HepG2 (cell line): ENCODE results near the gene GDF7. TPM values are rescaled to one million over a fixed set of nuclear protein-coding genes. Genes with fewer than 3 reads are reported as not detected.

Experiments used
- ATAC-seq: fragments of 200-7000 bp; cut with Tn5 transposase; 3 replicates; pipeline ENCODE4 v1.9.1; 2020; ENCODE audit warnings: mild to moderate bottlenecking, moderate library complexity
- BruUV-seq: library from RNA; stranded (reverse); fragments of 400-500 nt; replicated peaks from 2 replicates; lab custom pipeline; 2021; lab: Mats Ljungman, UMichigan
- CTCF ChIA-PET: fragments of 300-600 bp; formaldehyde crosslinking; extraction: SDS; loops from one replicate; lab custom pipeline; 2021; ENCODE audit warnings: low total read pairs, inconsistent platforms, low intra/inter-chr PET ratio; lab: Yijun Ruan, JAX
- POLR2A ChIA-PET: fragments of 350-600 bp; sonication (Branson Sonifier 250); formaldehyde crosslinking; loops from one replicate; lab custom pipeline; 2020; ENCODE audit warnings: antibody characterized with exemption, inconsistent platforms; lab: Yijun Ruan, JAX
- DNase-seq: peaks from one replicate; pipeline ENCODE4 v3.0.0-alpha.2; 2015; ENCODE audit warnings: low spot score
- FAIRE-seq: peaks from 3 replicates; lab custom pipeline; 2011; peaks lifted over from hg19 to GRCh38; lab: Jason Lieb, UNC
- H2AFZ ChIP-seq: one replicate; pipeline ENCODE4 v1.6.1; 2011; ENCODE audit warnings: low read length, inconsistent platforms
- H3K27ac ChIP-seq: fragments of 300-600 bp; 3 replicates; pipeline ENCODE4 v1.8.0; 2011; ENCODE audit warnings: mixed run types, mild to moderate bottlenecking, mixed read lengths, low read length, inconsistent platforms; ENCODE audit not compliant: insufficient read depth; ENCODE audit errors: extremely low read length
- H3K27me3 ChIP-seq, 2 experiments: fragments of 200-600 bp in 1 of 2; 2 replicates in 1 of 2; 3 replicates in 1 of 2; pipeline versions ENCODE4 v1.6.0 to v1.8.0; 2011; ENCODE audit warnings: low read length in 2 of 2, mild to moderate bottlenecking in 2 of 2, moderate library complexity in 2 of 2, inconsistent platforms in 1 of 2; ENCODE audit not compliant: insufficient read depth in 2 of 2, control insufficient read depth in 1 of 2
- H3K36me3 ChIP-seq, 2 experiments: fragments of 200-600 bp in 1 of 2; replicated peaks in 1 of 2; 2 replicates in 1 of 2; 3 replicates in 1 of 2; pipeline versions ENCODE4 v1.5.1 to v1.8.0; 2011; ENCODE audit warnings: low read length in 2 of 2, inconsistent platforms in 1 of 2; ENCODE audit not compliant: insufficient read depth in 2 of 2, control insufficient read depth in 1 of 2
- H3K4me1 ChIP-seq: 2 replicates; pipeline ENCODE4 v1.5.1; 2012; ENCODE audit warnings: low read length, inconsistent platforms; ENCODE audit not compliant: insufficient read depth
- H3K4me2 ChIP-seq: 2 replicates; pipeline ENCODE4 v1.6.0; 2011; ENCODE audit warnings: low read depth, low read length, inconsistent platforms
- H3K4me3 ChIP-seq, 3 experiments: fragments of 200-600 bp in 1 of 3; sonication (generic), shearing (Covaris generic) in 1 of 3; replicated peaks in 1 of 3; 2 replicates each; pipeline ENCODE4 v1.5.1; 2011 to 2016; ENCODE audit warnings: low read length in 3 of 3, inconsistent platforms in 2 of 3, low read depth in 2 of 3, mild to moderate bottlenecking in 2 of 3, control low read depth in 1 of 3, mixed read lengths in 1 of 3; ENCODE audit not compliant: insufficient read depth in 1 of 3
- H3K79me2 ChIP-seq: one replicate; pipeline ENCODE4 v1.6.1; 2011; ENCODE audit warnings: low read length, inconsistent platforms; ENCODE audit not compliant: insufficient read depth
- H3K9ac ChIP-seq: 2 replicates; pipeline ENCODE4 v1.6.0; 2011; ENCODE audit warnings: mild to moderate bottlenecking, low read depth, low read length, inconsistent platforms; ENCODE audit not compliant: insufficient read depth
- H3K9me3 ChIP-seq: 2 replicates; pipeline ENCODE4 v1.5.1; 2012; ENCODE audit warnings: mild to moderate bottlenecking, low read length
- H4K20me1 ChIP-seq: 2 replicates; pipeline ENCODE4 v1.6.0; 2011; ENCODE audit warnings: inconsistent platforms, mild to moderate bottlenecking, low read length, moderate library complexity; ENCODE audit not compliant: insufficient read depth
- FOXK1 ChIP-seq: sonication (generic); formaldehyde crosslinking; IDR thresholded peaks from 2 replicates; pipeline ENCODE4 v1.4.0; 2020; ENCODE audit warnings: low read depth, missing genetic modification reagents, borderline replicate concordance
- JUNB ChIP-seq: sonication (generic); formaldehyde crosslinking; IDR thresholded peaks from 2 replicates; pipeline ENCODE4 v1.8.0; 2022; ENCODE audit warnings: missing genetic modification reagents, mild to moderate bottlenecking, borderline replicate concordance
- KLF16 ChIP-seq, 2 experiments: sonication (generic) in 1 of 2; formaldehyde crosslinking in 1 of 2; IDR thresholded peaks; 2 replicates each; pipeline versions ENCODE4 v1.6.1 to v1.8.0; 2016 to 2023; ENCODE audit warnings: missing genetic modification reagents in 2 of 2, missing compliant biosample characterization in 1 of 2
- TOE1 ChIP-seq: sonication (generic); formaldehyde crosslinking; IDR thresholded peaks from 2 replicates; pipeline ENCODE4 v1.4.0; 2020; ENCODE audit warnings: mild to moderate bottlenecking, missing genetic modification reagents
- ZMAT3 ChIP-seq: sonication (generic); formaldehyde crosslinking; conservative IDR thresholded peaks from 2 replicates; pipeline ENCODE4 v1.7.0; 2021; ENCODE audit warnings: missing genetic modification reagents
- ZNF10 ChIP-seq: sonication (generic); formaldehyde crosslinking; IDR thresholded peaks from 2 replicates; pipeline ENCODE4 v1.4.0; 2020; ENCODE audit warnings: mild to moderate bottlenecking, low read depth, missing genetic modification reagents, borderline replicate concordance
- ZNF101 ChIP-seq: sonication (generic); formaldehyde crosslinking; IDR thresholded peaks from 2 replicates; pipeline ENCODE4 v1.4.0; 2020; ENCODE audit warnings: mild to moderate bottlenecking, low read depth, missing genetic modification reagents, borderline replicate concordance
- ZNF292 ChIP-seq: sonication (generic); formaldehyde crosslinking; IDR thresholded peaks from 2 replicates; pipeline ENCODE4 v1.8.1; 2022; ENCODE audit warnings: mild to moderate bottlenecking, low read depth, missing genetic modification reagents, borderline replicate concordance
- WGBS: methylation state at CpG from one replicate; pipeline ENCODE4 v1.1.6; 2017; ENCODE audit warnings: low lambda C conversion rate; 5-methylcytosine and 5-hydroxymethylcytosine counted together
- in situ Hi-C: cut with HindIII; loops from 2 replicates; pipeline ENCODE4 v1.10.0; 2017; ENCODE audit warnings: low pct_unique_long_range_greater_than_20kb; ENCODE audit not compliant: extremely low pct_ligation_motif_present
- intact Hi-C: fragments of 100-400 bp; cut with micrococcal nuclease; formaldehyde crosslinking; loops from one replicate; pipeline ENCODE4 v1.10.0; 2022; ENCODE audit not compliant: unreplicated experiment
- polyA plus RNA-seq, 8 experiments: library from polyadenylated mRNA; depleted of rRNA in 3 of 8; stranded (reverse) in 7 of 8; unstranded in 1 of 8; fragments of >200 nt; fragmentation: Illumina TruSeq in 4 of 8; extraction: Trizol in 4 of 8; gene quantifications; 2 replicates each; pipeline versions ENCODE4 v1.2.1 to v1.2.3, GENCODE V29; 2011 to 2016; ENCODE audit warnings: low read depth in 4 of 8, missing spikeins in 1 of 8, mixed read lengths in 1 of 8; ENCODE audit not compliant: insufficient read depth in 1 of 8
- total RNA-seq, 5 experiments: library from RNA; depleted of rRNA; stranded (reverse); fragments of >200 nt; fragmentation: Illumina TruSeq; extraction: Trizol; gene quantifications; 2 replicates each; pipeline ENCODE4 v1.2.3, GENCODE V29; 2016; ENCODE audit warnings: low read depth in 1 of 5
- TF ChIP-seq, protein P1 (sequence below): sonication (generic); formaldehyde crosslinking; IDR thresholded peaks from 2 replicates; pipeline ENCODE4 v1.8.1; 2023; ENCODE audit warnings: mild to moderate bottlenecking, missing genetic modification reagents
- TF ChIP-seq, protein P2 (sequence below): sonication (generic); formaldehyde crosslinking; IDR thresholded peaks from 2 replicates; pipeline ENCODE4 v1.8.1; 2023; ENCODE audit warnings: mild to moderate bottlenecking, inconsistent platforms, moderate library complexity, missing genetic modification reagents, borderline replicate concordance
- TF ChIP-seq, protein P3 (sequence below): sonication (generic); formaldehyde crosslinking; IDR thresholded peaks from 2 replicates; pipeline ENCODE4 v1.8.0; 2022; ENCODE audit warnings: missing genetic modification reagents, low read depth, mild to moderate bottlenecking, borderline replicate concordance

Gene GDF7
- total and polyA plus RNA-seq, 2 of the 13 experiments (the other 11 are each of a cell fraction or from before 2014, with no cell fraction given): 1.6 to 15.0 TPM

DNA sequence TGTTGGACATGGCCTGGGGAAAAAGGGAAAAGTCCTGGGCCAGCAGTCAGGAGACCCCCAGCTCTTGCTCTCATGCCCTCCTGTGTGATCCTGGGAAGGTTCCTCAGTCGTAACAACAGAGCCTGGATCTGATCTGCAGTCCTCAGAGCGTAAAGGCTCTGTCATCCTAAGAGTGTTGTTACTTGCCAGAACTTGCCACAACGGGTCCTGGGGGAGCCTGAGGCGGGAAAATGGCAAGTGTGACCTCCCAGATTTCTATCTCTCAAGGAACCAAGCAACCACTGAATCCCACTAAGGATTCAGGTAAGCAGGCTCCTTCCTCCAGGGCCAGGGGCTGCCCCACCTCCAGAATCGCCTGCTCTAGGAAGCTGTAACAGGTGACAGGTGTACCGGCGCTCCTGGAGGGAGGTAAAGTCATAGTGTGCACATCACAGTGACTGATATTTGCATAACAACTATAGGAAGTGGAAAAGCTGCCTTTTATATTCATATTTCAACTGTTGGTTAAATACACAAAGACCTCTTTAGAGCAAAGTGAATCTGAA lies 34.4 kb upstream of the GDF7 start:
- in situ Hi-C loops: no loop called here
- no peaks in the 10 kb centered on the region for H3K79me2 ChIP-seq
- no peak overlapping the region for H3K27ac ChIP-seq
- peaks cover 57% of the 10 kb centered on the region for H3K4me1 ChIP-seq
- no peaks in the 10 kb centered on the region for H3K27me3 ChIP-seq
- H4K20me1 ChIP-seq: no peaks in the 10 kb centered on the region
- H3K36me3 ChIP-seq: 0 out of 5 replicates have a peak, but pooled peaks cover 0 to 1% of the 10 kb centered on the region in 2 experiments
- no peaks in the 10 kb centered on the region for H3K9me3 ChIP-seq
- no peak overlapping the region for H3K4me2 ChIP-seq
- ATAC-seq: no peak
- FAIRE-seq: no peak
- intact Hi-C loops: no loop called here
- BruUV-seq: no TSS peak
- no peak overlapping the region for H3K4me3 ChIP-seq
- DNase-seq: no peak
- H3K9ac ChIP-seq: no peak overlapping the region
- ChIA-PET CTCF (no interaction called here), POLR2A (interaction anchor here (0.7 to 3.2 kb wide), 7 partner anchors 36 to 194 kb away, joined by 3 to 18 read pairs (median 5); partner anchors contain the start of gene RHOB)
- over 99% methylated on average over 6 of the region's 7 CpGs for WGBS
- TF ChIP-seq ZNF101 (CRISPR knock-in tag) (0 out of 2 replicates have a peak, but pooled peaks have one; percentile 23), ZNF10 (no peak)
- TF ChIP-seq, protein P1, sequence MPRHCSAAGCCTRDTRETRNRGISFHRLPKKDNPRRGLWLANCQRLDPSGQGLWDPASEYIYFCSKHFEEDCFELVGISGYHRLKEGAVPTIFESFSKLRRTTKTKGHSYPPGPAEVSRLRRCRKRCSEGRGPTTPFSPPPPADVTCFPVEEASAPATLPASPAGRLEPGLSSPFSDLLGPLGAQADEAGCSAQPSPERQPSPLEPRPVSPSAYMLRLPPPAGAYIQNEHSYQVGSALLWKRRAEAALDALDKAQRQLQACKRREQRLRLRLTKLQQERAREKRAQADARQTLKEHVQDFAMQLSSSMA (CRISPR knock-in tag): 0 out of 2 replicates have a peak, but pooled peaks have one; percentile 20
- no peak overlapping the region for H2AFZ ChIP-seq

DNA sequence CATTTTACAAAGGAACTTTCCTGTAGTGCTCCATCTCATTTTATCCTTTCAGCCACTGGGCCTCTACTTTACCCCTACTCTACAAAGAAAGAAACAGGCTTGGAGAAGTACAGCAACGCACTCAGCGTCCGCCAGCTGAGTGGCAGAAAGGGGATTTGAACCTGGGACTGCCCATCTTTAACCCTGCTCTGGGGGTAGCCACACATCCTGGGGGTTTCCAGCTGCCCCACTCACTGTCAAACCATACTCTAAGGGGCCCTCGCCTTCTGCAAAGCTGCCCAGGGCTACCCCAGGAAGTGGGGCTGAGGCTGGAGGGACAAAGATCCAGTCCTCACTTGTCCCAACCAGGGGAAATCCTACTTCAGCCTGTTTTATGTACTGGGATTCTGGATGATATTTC lies 33.9 kb upstream of the GDF7 start:
- CTCF ChIA-PET: interaction anchor here (4.1 kb wide), 1 partner anchor 190 kb away, joined by 51 read pairs; no protein-coding TSS in a partner anchor
- ATAC-seq: no peak
- BruUV-seq: no TSS peak

More for the DNA sequence above, 33.9 kb upstream of the GDF7 start:
- in situ Hi-C loops (no loop called here), intact Hi-C loops (no loop called here)
- Histone ChIP-seq H3K9ac (no peak overlapping the region), H3K4me1 (peaks cover 57% of the 10 kb centered on the region), H3K79me2 (no peaks in the 10 kb centered on the region), H3K27me3 (no peaks in the 10 kb centered on the region), H2AFZ (no peak overlapping the region), H4K20me1 (no peaks in the 10 kb centered on the region), H3K27ac (no peak overlapping the region), H3K36me3 (peaks cover 0 to 1% of the 10 kb centered on the region in 2 experiments; a peak in 1 of 5 replicates), H3K4me2 (no peak overlapping the region), H3K9me3 (no peaks in the 10 kb centered on the region)
- FAIRE-seq (no peak), DNase-seq (no peak)
- WGBS: 90% methylated on average over 4 of the region's 4 CpGs
- POLR2A ChIA-PET: interaction anchor here (1.6 to 3.7 kb wide), 6 partner anchors 36 to 186 kb away, joined by 4 to 84 read pairs (median 7); partner anchors contain the start of gene RHOB
- no peak for TF ChIP-seq ZMAT3 (CRISPR knock-in tag)
- no peak for TF ChIP-seq JUNB (CRISPR knock-in tag)
- TF ChIP-seq, protein P2, sequence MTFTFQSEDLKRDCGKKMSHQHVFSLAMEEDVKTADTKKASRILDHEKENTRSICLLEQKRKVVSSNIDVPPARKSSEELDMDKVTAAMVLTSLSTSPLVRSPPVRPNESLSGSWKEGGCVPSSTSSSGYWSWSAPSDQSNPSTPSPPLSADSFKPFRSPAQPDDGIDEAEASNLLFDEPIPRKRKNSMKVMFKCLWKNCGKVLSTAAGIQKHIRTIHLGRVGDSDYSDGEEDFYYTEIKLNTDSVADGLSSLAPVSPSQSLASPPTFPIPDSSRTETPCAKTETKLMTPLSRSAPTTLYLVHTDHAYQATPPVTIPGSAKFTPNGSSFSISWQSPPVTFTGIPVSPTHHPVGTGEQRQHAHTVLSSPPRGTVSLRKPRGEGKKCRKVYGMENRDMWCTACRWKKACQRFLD (CRISPR knock-in tag): no peak
- no peak for TF ChIP-seq TOE1 (CRISPR knock-in tag)
- TF ChIP-seq, protein P3, sequence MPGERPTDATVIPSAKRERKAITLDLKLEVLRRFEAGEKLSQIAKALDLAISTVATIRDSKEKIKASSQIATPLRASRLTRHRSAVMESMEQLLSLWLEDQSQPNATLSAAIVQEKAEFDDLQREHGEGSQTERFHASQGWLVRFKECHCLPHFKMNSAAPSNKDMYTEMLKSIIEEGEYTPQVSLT (CRISPR knock-in tag): no peak
- no peak for TF ChIP-seq ZNF292 (CRISPR knock-in tag)
- TF ChIP-seq KLF16 (CRISPR knock-in tag; IDR thresholded peaks at IDR 0.05): no peak
- TF ChIP-seq FOXK1: no peak
- TF ChIP-seq, all 625 proteins: peak for 0
- no peak overlapping the region for H3K4me3 ChIP-seq
